GM13976 (cell line): ENCODE results near the gene MAGEE1.
A peak's percentile ranks its signal among the peaks of the same experiment; 100 is the strongest.

Experiments used
- DNase-seq: peaks from one replicate; pipeline ENCODE4 v3.0.0; 2012; ENCODE audit warnings: low spot score
- CTCF ChIP-seq: IDR thresholded peaks from 2 replicates; pipeline ENCODE4 v1.5.1; 2012; ENCODE audit warnings: borderline replicate concordance, mild to moderate bottlenecking; ENCODE audit not compliant: insufficient read depth; ENCODE audit errors: extremely low read depth, missing control alignments, control extremely low read depth
- in situ Hi-C: fragments of 300-500 bp; cut with MboI; formaldehyde crosslinking; loops from one replicate; pipeline ENCODE4 v1.12.0; 2022; ENCODE audit warnings: low sequenced_read_pairs, mixed read lengths, inconsistent platforms; ENCODE audit not compliant: unreplicated experiment

The MAGEE1 gene

GRCh38 chrX:76433219-76433618 lies 5.7 kb downstream of the MAGEE1 start:
- in situ Hi-C loops, result no loop called here
- no peak for DNase-seq
- no peak for TF ChIP-seq CTCF

GRCh38 chrX:76434103-76434741 lies 6.7 kb downstream of the MAGEE1 start:
- DNase-seq, result no peak
- no peak for TF ChIP-seq CTCF
- in situ Hi-C loops, result no loop called here

GRCh38 chrX:76439188-76439587 lies 11.7 kb downstream of the MAGEE1 start:
- TF ChIP-seq CTCF, result no peak
- in situ Hi-C loops, result no loop called here

GRCh38 chrX:76453737-76454406 lies 26.4 kb downstream of the MAGEE1 start:
- in situ Hi-C loops, result loop anchor here (10.0 kb wide), 1 partner anchor 169 kb away; no protein-coding TSS in a partner anchor
- TF ChIP-seq CTCF, result no peak
- no peak for DNase-seq

More at GRCh38 chrX:76439188-76439587, 11.7 kb downstream of the MAGEE1 start:
- no peak for DNase-seq

GRCh38 chrX:76454456-76454927 lies 27.0 kb downstream of the MAGEE1 start:
- peak; percentile 2 for DNase-seq
- in situ Hi-C loops, result loop anchor here (10.0 kb wide), 1 partner anchor 170 kb away; no protein-coding TSS in a partner anchor

GRCh38 chrX:76477353-76477752 lies 49.8 kb downstream of the MAGEE1 start:
- no peak for TF ChIP-seq CTCF
- DNase-seq, result no peak
- in situ Hi-C loops, result no loop called here

More at GRCh38 chrX:76454456-76454927, 27.0 kb downstream of the MAGEE1 start:
- peak; percentile 58 for TF ChIP-seq CTCF
